Panc1 (cell line): Measurements from ENCODE around the gene TMEM174. TPM values are rescaled to one million over a fixed set of nuclear protein-coding genes. Genes with fewer than 3 reads are reported as not detected.

Source experiments
- ATAC-seq: fragments of 200-7000 bp; cut with Tn5 transposase; 2 replicates; pipeline ENCODE4 v1.9.1; 2020; ENCODE audit warnings: mild to moderate bottlenecking, moderate library complexity
- BruUV-seq: library from RNA; stranded (reverse); fragments of 400-500 nt; replicated peaks from 2 replicates; lab custom pipeline; 2021; lab: Mats Ljungman, UMichigan
- CTCF ChIA-PET: fragments of 300-600 bp; sonication (Branson Sonifier 250); formaldehyde crosslinking; loops from one replicate; lab custom pipeline; 2022; ENCODE audit warnings: antibody characterized with exemption; lab: Charles Lee
- POLR2A ChIA-PET: fragments of 300-600 bp; sonication (Branson Sonifier 250); formaldehyde crosslinking; loops from one replicate; lab custom pipeline; 2022; ENCODE audit warnings: antibody characterized with exemption; lab: Charles Lee
- DNase-seq: peaks from one replicate; pipeline ENCODE4 v3.0.0-alpha.2; 2010; ENCODE audit warnings: low read depth, low spot score
- H3K27ac ChIP-seq: 2 replicates; pipeline ENCODE4 v1.5.1; 2011; ENCODE audit warnings: mild to moderate bottlenecking, low read length, inconsistent platforms
- H3K27me3 ChIP-seq: fragments of 200-500 bp; sonication (Bioruptor generic); 2 replicates; pipeline ENCODE4 v1.6.0; 2014; ENCODE audit warnings: low read length, inconsistent platforms; ENCODE audit not compliant: control insufficient read depth, insufficient read depth
- H3K36me3 ChIP-seq: fragments of 200-500 bp; sonication (Bioruptor generic); 2 replicates; pipeline ENCODE4 v1.5.1; 2014; ENCODE audit warnings: inconsistent platforms, mild to moderate bottlenecking, low read length, moderate library complexity; ENCODE audit not compliant: control insufficient read depth, insufficient read depth
- H3K4me1 ChIP-seq: 2 replicates; pipeline ENCODE4 v1.5.1; 2011; ENCODE audit warnings: inconsistent platforms, mild to moderate bottlenecking, low read length, moderate library complexity; ENCODE audit not compliant: control insufficient read depth, insufficient read depth
- H3K4me3 ChIP-seq, 2 experiments: 2 replicates each; pipeline ENCODE4 v1.5.1; 2011 to 2012; ENCODE audit warnings: low read depth in 2 of 2, low read length in 2 of 2, mild to moderate bottlenecking in 2 of 2, inconsistent platforms in 1 of 2, moderate library complexity in 1 of 2
- H3K9me3 ChIP-seq: fragments of 200-500 bp; sonication (Bioruptor generic); 2 replicates; pipeline ENCODE4 v1.5.1; 2014; ENCODE audit warnings: low read depth, mild to moderate bottlenecking, inconsistent platforms, low read length, moderate library complexity; ENCODE audit not compliant: control insufficient read depth, insufficient read depth
- POLR2AphosphoS5 ChIP-seq: IDR thresholded peaks from 2 replicates; pipeline ENCODE4 v1.6.1; 2012; ENCODE audit warnings: mild to moderate bottlenecking, low read depth, low read length, moderate library complexity
- SIN3A ChIP-seq: IDR thresholded peaks from 2 replicates; pipeline ENCODE4 v1.6.1; 2012; ENCODE audit warnings: low read depth, mild to moderate bottlenecking, low read length, moderate library complexity, borderline replicate concordance; ENCODE audit not compliant: insufficient read depth
- TCF7L2 ChIP-seq: IDR thresholded peaks from 2 replicates; pipeline ENCODE4 v1.6.1; 2011; ENCODE audit warnings: mild to moderate bottlenecking, low read depth, low read length, inconsistent platforms
- in situ Hi-C: cut with HindIII; loops from 2 replicates; pipeline ENCODE4 v1.10.0; 2016; ENCODE audit warnings: low sequenced_read_pairs, low pct_unique_long_range_greater_than_20kb
- intact Hi-C: fragments of 100-400 bp; cut with micrococcal nuclease; formaldehyde crosslinking; loops from one replicate; pipeline ENCODE4 v1.10.0; 2022; ENCODE audit not compliant: unreplicated experiment
- total RNA-seq: library from RNA; stranded (reverse); gene quantifications from one replicate; pipeline ENCODE4 v1.2.1, GENCODE V29; 2021; ENCODE audit not compliant: unreplicated experiment
- TF ChIP-seq, protein P1 (sequence below), 2 experiments: IDR thresholded peaks; 2 replicates each; pipeline ENCODE4 v1.6.1; 2011 to 2012; ENCODE audit warnings: low read depth in 2 of 2, control low read depth in 1 of 2, low read length in 1 of 2, mild to moderate bottlenecking in 1 of 2, moderate library complexity in 1 of 2; ENCODE audit not compliant: insufficient read depth in 1 of 2
- TF ChIP-seq, protein P2 (sequence below): fragments of 450-650 bp; IDR thresholded peaks from 2 replicates; pipeline ENCODE4 v1.5.1; 2017; ENCODE audit warnings: mild to moderate bottlenecking

TMEM174 gene
- total RNA-seq, 1 experiment from 2014 or later = not detected

DNA sequence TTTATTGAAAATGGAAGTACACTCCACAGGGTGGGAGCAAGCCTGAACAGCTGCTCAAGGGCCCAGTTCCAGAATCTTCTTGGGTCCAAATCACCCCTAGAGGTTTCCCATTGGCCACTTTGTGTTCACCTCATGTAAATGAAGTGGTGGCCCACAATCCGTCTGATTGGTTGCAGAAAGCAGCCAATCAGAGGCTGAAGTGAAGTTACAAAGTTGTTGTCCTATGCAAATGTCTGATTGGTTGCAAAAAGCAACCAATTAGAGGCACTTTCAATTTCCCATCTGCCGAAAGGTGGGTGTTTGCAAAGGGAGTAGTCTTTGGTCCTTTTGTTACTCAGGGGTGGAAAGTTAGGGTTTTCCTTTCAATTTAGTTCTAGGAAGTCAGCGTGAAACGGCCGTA lies 43.9 kb upstream of the TMEM174 start:
- Histone ChIP-seq H3K27ac (no peak overlapping the region), H3K4me3 (no peak overlapping the region), H3K9me3 (no peaks in the 10 kb centered on the region), H3K27me3 (no peaks in the 10 kb centered on the region), H3K4me1 (no peaks in the 10 kb centered on the region), H3K36me3 (no peaks in the 10 kb centered on the region)
- BruUV-seq = no TSS peak
- ChIA-PET POLR2A (no interaction called here), CTCF (no interaction called here)
- DNase-seq = no peak
- intact Hi-C loops (no loop called here), in situ Hi-C loops (no loop called here)
- ATAC-seq = no peak
- TF ChIP-seq SIN3A = no peak
- TF ChIP-seq, protein P1, sequence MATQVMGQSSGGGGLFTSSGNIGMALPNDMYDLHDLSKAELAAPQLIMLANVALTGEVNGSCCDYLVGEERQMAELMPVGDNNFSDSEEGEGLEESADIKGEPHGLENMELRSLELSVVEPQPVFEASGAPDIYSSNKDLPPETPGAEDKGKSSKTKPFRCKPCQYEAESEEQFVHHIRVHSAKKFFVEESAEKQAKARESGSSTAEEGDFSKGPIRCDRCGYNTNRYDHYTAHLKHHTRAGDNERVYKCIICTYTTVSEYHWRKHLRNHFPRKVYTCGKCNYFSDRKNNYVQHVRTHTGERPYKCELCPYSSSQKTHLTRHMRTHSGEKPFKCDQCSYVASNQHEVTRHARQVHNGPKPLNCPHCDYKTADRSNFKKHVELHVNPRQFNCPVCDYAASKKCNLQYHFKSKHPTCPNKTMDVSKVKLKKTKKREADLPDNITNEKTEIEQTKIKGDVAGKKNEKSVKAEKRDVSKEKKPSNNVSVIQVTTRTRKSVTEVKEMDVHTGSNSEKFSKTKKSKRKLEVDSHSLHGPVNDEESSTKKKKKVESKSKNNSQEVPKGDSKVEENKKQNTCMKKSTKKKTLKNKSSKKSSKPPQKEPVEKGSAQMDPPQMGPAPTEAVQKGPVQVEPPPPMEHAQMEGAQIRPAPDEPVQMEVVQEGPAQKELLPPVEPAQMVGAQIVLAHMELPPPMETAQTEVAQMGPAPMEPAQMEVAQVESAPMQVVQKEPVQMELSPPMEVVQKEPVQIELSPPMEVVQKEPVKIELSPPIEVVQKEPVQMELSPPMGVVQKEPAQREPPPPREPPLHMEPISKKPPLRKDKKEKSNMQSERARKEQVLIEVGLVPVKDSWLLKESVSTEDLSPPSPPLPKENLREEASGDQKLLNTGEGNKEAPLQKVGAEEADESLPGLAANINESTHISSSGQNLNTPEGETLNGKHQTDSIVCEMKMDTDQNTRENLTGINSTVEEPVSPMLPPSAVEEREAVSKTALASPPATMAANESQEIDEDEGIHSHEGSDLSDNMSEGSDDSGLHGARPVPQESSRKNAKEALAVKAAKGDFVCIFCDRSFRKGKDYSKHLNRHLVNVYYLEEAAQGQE (IDR thresholded peaks at IDR 0.05; ENCODE audit: insufficient read depth in 1 of 2, low read depth in 2 of 2, low read length in 1 of 2) = no peak
- TF ChIP-seq, protein P2, sequence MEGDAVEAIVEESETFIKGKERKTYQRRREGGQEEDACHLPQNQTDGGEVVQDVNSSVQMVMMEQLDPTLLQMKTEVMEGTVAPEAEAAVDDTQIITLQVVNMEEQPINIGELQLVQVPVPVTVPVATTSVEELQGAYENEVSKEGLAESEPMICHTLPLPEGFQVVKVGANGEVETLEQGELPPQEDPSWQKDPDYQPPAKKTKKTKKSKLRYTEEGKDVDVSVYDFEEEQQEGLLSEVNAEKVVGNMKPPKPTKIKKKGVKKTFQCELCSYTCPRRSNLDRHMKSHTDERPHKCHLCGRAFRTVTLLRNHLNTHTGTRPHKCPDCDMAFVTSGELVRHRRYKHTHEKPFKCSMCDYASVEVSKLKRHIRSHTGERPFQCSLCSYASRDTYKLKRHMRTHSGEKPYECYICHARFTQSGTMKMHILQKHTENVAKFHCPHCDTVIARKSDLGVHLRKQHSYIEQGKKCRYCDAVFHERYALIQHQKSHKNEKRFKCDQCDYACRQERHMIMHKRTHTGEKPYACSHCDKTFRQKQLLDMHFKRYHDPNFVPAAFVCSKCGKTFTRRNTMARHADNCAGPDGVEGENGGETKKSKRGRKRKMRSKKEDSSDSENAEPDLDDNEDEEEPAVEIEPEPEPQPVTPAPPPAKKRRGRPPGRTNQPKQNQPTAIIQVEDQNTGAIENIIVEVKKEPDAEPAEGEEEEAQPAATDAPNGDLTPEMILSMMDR = no peak
- no peak for TF ChIP-seq TCF7L2
- no peak for TF ChIP-seq POLR2AphosphoS5

DNA sequence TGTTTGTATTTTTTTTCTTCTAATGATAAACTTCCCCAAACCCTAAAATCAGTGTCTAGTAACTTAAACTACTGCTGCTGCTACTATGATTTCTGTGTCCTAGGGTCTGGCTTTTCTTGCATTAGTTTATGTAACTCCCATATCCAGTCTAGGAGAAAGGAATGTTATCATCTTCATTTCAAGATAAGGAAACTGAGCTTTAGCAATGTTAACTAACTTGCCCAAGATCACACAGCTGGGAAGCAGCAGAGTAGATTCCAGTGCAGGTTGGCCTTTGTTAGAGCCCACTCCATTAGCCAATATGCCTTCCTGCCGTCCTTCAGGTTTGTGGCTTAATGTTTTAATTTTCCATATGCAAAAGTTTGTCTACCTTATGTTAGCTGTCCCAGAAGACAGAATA lies 42.2 kb upstream of the TMEM174 start:
- Histone ChIP-seq H3K27ac (no peak overlapping the region), H3K36me3 (no peaks in the 10 kb centered on the region), H3K27me3 (no peaks in the 10 kb centered on the region), H3K4me3 (no peak overlapping the region), H3K4me1 (no peaks in the 10 kb centered on the region), H3K9me3 (no peaks in the 10 kb centered on the region)
- ChIA-PET CTCF (no interaction called here), POLR2A (no interaction called here)
- no peak for ATAC-seq
- DNase-seq = no peak
- TF ChIP-seq SIN3A (no peak), TCF7L2 (no peak), POLR2AphosphoS5 (no peak)
- TF ChIP-seq, protein P2 = no peak
- TF ChIP-seq, protein P1 (IDR thresholded peaks at IDR 0.05; ENCODE audit: insufficient read depth in 1 of 2, low read depth in 2 of 2, low read length in 1 of 2) = no peak
- intact Hi-C loops (no loop called here), in situ Hi-C loops (no loop called here)
- no TSS peak for BruUV-seq
